H1 (cell line): ENCODE results near the gene RGS4. TPM values are rescaled to one million over a fixed set of nuclear protein-coding genes. Genes with fewer than 3 reads are reported as not detected.

Experiments
- CTCF ChIA-PET: fragments of 300-600 bp; sonication (Branson Sonifier 250); formaldehyde crosslinking; loops from one replicate; lab custom pipeline; 2021; ENCODE audit not compliant: partially characterized antibody; lab: Charles Lee
- POLR2A ChIA-PET: fragments of 300-600 bp; sonication (Branson Sonifier 250); formaldehyde crosslinking; loops from one replicate; lab custom pipeline; 2021; ENCODE audit warnings: inconsistent platforms; ENCODE audit not compliant: partially characterized antibody; lab: Charles Lee
- DNase-seq, 2 experiments: peaks; one replicate each; pipeline versions ENCODE4 v3.0.0 to v3.0.0-alpha.2; 2010 to 2022; ENCODE audit warnings: low spot score in 2 of 2, low read depth in 1 of 2, mixed read lengths in 1 of 2
- FAIRE-seq: peaks from 2 replicates; lab custom pipeline; 2011; peaks lifted over from hg19 to GRCh38; lab: Jason Lieb, UNC
- H2AFZ ChIP-seq: 2 replicates; pipeline ENCODE4 v1.8.1; 2012; ENCODE audit warnings: low read length, inconsistent platforms
- H2AK5ac ChIP-seq: 2 replicates; pipeline ENCODE4 v1.6.1; 2013; ENCODE audit warnings: low read depth, low read length
- H2BK120ac ChIP-seq: replicated peaks from 2 replicates; pipeline ENCODE3; 2013; ENCODE audit warnings: low read depth, low read length, inconsistent platforms
- H2BK12ac ChIP-seq: 2 replicates; pipeline ENCODE4 v1.6.1; 2013; ENCODE audit warnings: low read depth, low read length
- H2BK15ac ChIP-seq: 2 replicates; pipeline ENCODE4 v1.6.1; 2013; ENCODE audit warnings: low read length
- H2BK20ac ChIP-seq: 2 replicates; pipeline ENCODE4 v1.6.1; 2013; ENCODE audit warnings: low read length
- H2BK5ac ChIP-seq: 2 replicates; pipeline ENCODE4 v1.6.1; 2013; ENCODE audit warnings: low read depth, low read length
- H3K14ac ChIP-seq: 2 replicates; pipeline ENCODE4 v1.6.1; 2013; ENCODE audit warnings: inconsistent platforms; ENCODE audit not compliant: insufficient read length
- H3K18ac ChIP-seq: 2 replicates; pipeline ENCODE4 v1.6.1; 2013; ENCODE audit warnings: low read length; ENCODE audit errors: extremely low read depth
- H3K23ac ChIP-seq: 2 replicates; pipeline ENCODE4 v1.6.1; 2013; ENCODE audit warnings: inconsistent platforms; ENCODE audit not compliant: insufficient read length
- H3K23me2 ChIP-seq: 2 replicates; pipeline ENCODE4 v1.6.1; 2013; ENCODE audit warnings: low read depth, low read length
- H3K27ac ChIP-seq: 2 replicates; pipeline ENCODE4 v1.6.1; 2011; ENCODE audit warnings: low read depth, low read length, inconsistent platforms
- H3K27me3 ChIP-seq, 4 experiments: replicated peaks in 1 of 4; 1 replicate in 1 of 4; 2 replicates in 3 of 4; pipeline versions ENCODE4 v1.6.1 to v1.8.1; 2011 to 2013; ENCODE audit warnings: low read length in 3 of 4, mild to moderate bottlenecking in 3 of 4, inconsistent platforms in 2 of 4, mixed read lengths in 2 of 4, moderate library complexity in 1 of 4; ENCODE audit not compliant: control insufficient read depth in 3 of 4, insufficient read depth in 3 of 4; ENCODE audit errors: extremely low read depth in 1 of 4
- H3K36me3 ChIP-seq, 4 experiments: 2 replicates each; pipeline versions ENCODE4 v1.6.1 to v1.8.1; 2011 to 2013; ENCODE audit warnings: mild to moderate bottlenecking in 4 of 4, low read length in 3 of 4, moderate library complexity in 2 of 4, control low read depth in 1 of 4, inconsistent platforms in 1 of 4; ENCODE audit not compliant: insufficient read depth in 4 of 4, control insufficient read depth in 2 of 4
- H3K4ac ChIP-seq: replicated peaks from 2 replicates; pipeline ENCODE3; 2013; ENCODE audit warnings: low read length, low read depth, mixed read lengths, inconsistent platforms; ENCODE audit not compliant: insufficient read length
- H3K4me1 ChIP-seq, 4 experiments: replicated peaks in 1 of 4; 1 replicate in 1 of 4; 2 replicates in 3 of 4; pipeline versions ENCODE4 v1.6.1 to v1.8.1; 2011 to 2013; ENCODE audit warnings: low read length in 3 of 4, inconsistent platforms in 2 of 4, mixed read lengths in 1 of 4; ENCODE audit not compliant: insufficient read depth in 4 of 4, control insufficient read depth in 3 of 4
- H3K4me2 ChIP-seq, 2 experiments: 2 replicates each; pipeline versions ENCODE4 v1.6.1 to v1.8.1; 2011 to 2013; ENCODE audit warnings: low read depth in 2 of 2, low read length in 2 of 2, control low read depth in 1 of 2, inconsistent platforms in 1 of 2, mild to moderate bottlenecking in 1 of 2; ENCODE audit not compliant: insufficient read depth in 1 of 2
- H3K4me3 ChIP-seq, 4 experiments: fragments of 200-600, 300-600 bp in 1 of 4; sonication (generic), shearing (Covaris generic), sonication (Bioruptor Twin) in 1 of 4; 2 replicates each; pipeline versions ENCODE4 v1.5.1 to v1.8.1; 2011 to 2016; ENCODE audit warnings: low read length in 4 of 4, low read depth in 3 of 4, control low read depth in 2 of 4, inconsistent platforms in 2 of 4, mild to moderate bottlenecking in 2 of 4, mixed read lengths in 1 of 4, moderate library complexity in 1 of 4; ENCODE audit not compliant: insufficient read depth in 2 of 4; ENCODE audit errors: extremely low read depth in 1 of 4
- H3K56ac ChIP-seq: replicated peaks from 2 replicates; pipeline ENCODE3; 2013; ENCODE audit warnings: low read depth, mild to moderate bottlenecking, mixed read lengths, low read length, inconsistent platforms; ENCODE audit not compliant: insufficient read length
- H3K79me1 ChIP-seq: 2 replicates; pipeline ENCODE4 v1.6.1; 2013; ENCODE audit warnings: low read depth, low read length, control low read depth
- H3K79me2 ChIP-seq, 2 experiments: 2 replicates each; pipeline versions ENCODE4 v1.6.1 to v1.8.1; 2012 to 2013; ENCODE audit warnings: low read length in 2 of 2, mild to moderate bottlenecking in 2 of 2, inconsistent platforms in 1 of 2; ENCODE audit not compliant: insufficient read depth in 2 of 2, control insufficient read depth in 1 of 2
- H3K9ac ChIP-seq, 4 experiments: replicated peaks in 1 of 4; 1 replicate in 1 of 4; 2 replicates in 3 of 4; pipeline versions ENCODE4 v1.6.1 to v1.8.1; 2011 to 2013; ENCODE audit warnings: low read depth in 3 of 4, low read length in 3 of 4, control low read depth in 2 of 4, mild to moderate bottlenecking in 2 of 4, moderate library complexity in 2 of 4, inconsistent platforms in 1 of 4; ENCODE audit errors: extremely low read depth in 1 of 4
- H3K9me3 ChIP-seq, 2 experiments: 2 replicates each; pipeline versions ENCODE4 v1.6.1 to v1.8.1; 2012 to 2013; ENCODE audit warnings: mild to moderate bottlenecking in 2 of 2, moderate library complexity in 2 of 2, control low read depth in 1 of 2, inconsistent platforms in 1 of 2, low read depth in 1 of 2, low read length in 1 of 2, mixed read lengths in 1 of 2; ENCODE audit not compliant: insufficient read depth in 2 of 2
- H4K20me1 ChIP-seq, 2 experiments: replicated peaks in 1 of 2; 2 replicates each; pipeline versions ENCODE3 to v1.8.1; 2011 to 2013; ENCODE audit warnings: inconsistent platforms in 2 of 2, low read length in 2 of 2, mild to moderate bottlenecking in 1 of 2; ENCODE audit not compliant: insufficient read depth in 2 of 2, control insufficient read depth in 1 of 2
- H4K5ac ChIP-seq: 2 replicates; pipeline ENCODE4 v1.6.1; 2013; ENCODE audit warnings: low read length, low read depth, mixed read lengths, inconsistent platforms; ENCODE audit not compliant: insufficient read length
- H4K8ac ChIP-seq: 2 replicates; pipeline ENCODE4 v1.8.0; 2013; ENCODE audit warnings: mild to moderate bottlenecking, moderate library complexity, low read length, inconsistent platforms; ENCODE audit not compliant: insufficient read depth; ENCODE audit errors: extremely low read depth
- H4K91ac ChIP-seq: replicated peaks from 2 replicates; pipeline ENCODE3; 2013; ENCODE audit warnings: low read length, mixed read lengths, inconsistent platforms; ENCODE audit not compliant: insufficient read length
- CHD2 ChIP-seq: IDR thresholded peaks from 2 replicates; pipeline ENCODE4 v1.6.1; 2012; ENCODE audit warnings: low read length, improper control_type of control experiment
- EGR1 ChIP-seq: IDR thresholded peaks from 2 replicates; pipeline ENCODE4 v1.6.1; 2011; ENCODE audit warnings: low read depth, low read length, borderline replicate concordance
- HDAC2 ChIP-seq, 2 experiments: fragments of 300-600 bp in 1 of 2; sonication (generic) in 1 of 2; IDR thresholded peaks; 2 replicates each; pipeline ENCODE4 v1.6.1; 2011 to 2012; ENCODE audit warnings: low read depth in 2 of 2, low read length in 2 of 2, mild to moderate bottlenecking in 2 of 2, moderate library complexity in 2 of 2, borderline replicate concordance in 1 of 2, inconsistent platforms in 1 of 2
- JUND ChIP-seq: IDR thresholded peaks from 2 replicates; pipeline ENCODE4 v1.6.1; 2011; ENCODE audit warnings: mild to moderate bottlenecking, improper control_type of control experiment, low read length
- MAFK ChIP-seq: IDR thresholded peaks from 2 replicates; pipeline ENCODE4 v1.6.1; 2012; ENCODE audit warnings: low read depth, mild to moderate bottlenecking, improper control_type of control experiment, low read length
- NRF1 ChIP-seq: IDR thresholded peaks from 2 replicates; pipeline ENCODE4 v1.6.1; 2011; ENCODE audit warnings: mild to moderate bottlenecking, low read depth, low read length, improper control_type of control experiment
- PHF8 ChIP-seq: fragments of 200-600 bp; sonication (generic); conservative IDR thresholded peaks from 2 replicates; pipeline ENCODE4 v1.7.1; 2012; ENCODE audit warnings: low read depth, mild to moderate bottlenecking, inconsistent platforms, low read length, moderate library complexity
- POU5F1 ChIP-seq: IDR thresholded peaks from 2 replicates; pipeline ENCODE4 v1.6.1; 2011; ENCODE audit warnings: low read depth, mild to moderate bottlenecking, low read length, moderate library complexity
- RAD21 ChIP-seq, 2 experiments: IDR thresholded peaks in 1 of 2; conservative IDR thresholded peaks in 1 of 2; 2 replicates each; pipeline ENCODE4 v1.6.1; 2011; ENCODE audit warnings: low read depth in 2 of 2, low read length in 2 of 2, improper control_type of control experiment in 1 of 2, inconsistent platforms in 1 of 2, mild to moderate bottlenecking in 1 of 2, moderate library complexity in 1 of 2
- RNF2 ChIP-seq: fragments of 200-900, 300-1000 bp; sonication (generic); IDR thresholded peaks from 2 replicates; pipeline ENCODE4 v1.7.1; 2016; ENCODE audit warnings: borderline replicate concordance, low read depth, mild to moderate bottlenecking, antibody characterized with exemption, low read length; ENCODE audit not compliant: poor library complexity, severe bottlenecking; ENCODE audit errors: missing control alignments
- SAP30 ChIP-seq: fragments of 300-600 bp; sonication (generic); IDR thresholded peaks from 2 replicates; pipeline ENCODE4 v1.7.1; 2012; ENCODE audit warnings: low read length, moderate library complexity, mild to moderate bottlenecking, inconsistent platforms; ENCODE audit not compliant: insufficient read depth, insufficient replicate concordance
- SIX5 ChIP-seq: IDR thresholded peaks from 2 replicates; pipeline ENCODE4 v1.6.1; 2011; ENCODE audit warnings: mild to moderate bottlenecking, low read depth, low read length
- SP4 ChIP-seq: IDR thresholded peaks from 2 replicates; pipeline ENCODE4 v1.6.1; 2012; ENCODE audit warnings: low read length, inconsistent platforms
- TAF7 ChIP-seq: optimal IDR thresholded peaks from 2 replicates; pipeline ENCODE3; 2011; ENCODE audit warnings: low read depth, mild to moderate bottlenecking, inconsistent platforms, low read length, moderate library complexity, borderline replicate concordance
- WGBS, 2 experiments: shearing (Covaris generic) in 1 of 2; methylation state at CpG; one replicate each; pipeline versions ENCODE4 v1.1.6 to v1.1.7; 2013 to 2015; ENCODE audit warnings: low lambda C conversion rate in 2 of 2, mixed read lengths in 2 of 2, inconsistent platforms in 1 of 2, low coverage in 1 of 2, missing lambda C conversion rate in 1 of 2; ENCODE audit not compliant: insufficient replicate concordance in 2 of 2, insufficient coverage in 1 of 2, insufficient read length in 1 of 2; ENCODE audit errors: extremely low coverage in 1 of 2, missing lambda C conversion rate in 1 of 2; 5-methylcytosine and 5-hydroxymethylcytosine counted together
- polyA plus RNA-seq, 7 experiments: library from polyadenylated mRNA; depleted of rRNA in 3 of 7; stranded (reverse) in 5 of 7; unstranded in 2 of 7; fragments of >200 nt in 5 of 7; fragments of 200-250 nt in 2 of 7; gene quantifications; 1 replicate in 5 of 7; 2 replicates in 1 of 7; 4 replicates in 1 of 7; pipeline versions ENCODE4 v1.2.1 to v1.2.3, GENCODE V29; 2011 to 2013; ENCODE audit warnings: missing spikeins in 2 of 7, mixed read lengths in 2 of 7
- total RNA-seq: library from RNA; stranded (reverse); fragmentation: NEBNext Ultra II Directional; extraction: Animal tissue kit (Norgen Biotek cat#: 25700); gene quantifications from 2 replicates; pipeline ENCODE4 v1.2.1, GENCODE V29; 2021

Gene RGS4
- total and polyA plus RNA-seq, 2 of the 8 experiments (the other 6 are each of a cell fraction or from before 2014, with no cell fraction given) = 0.26 to 0.74 TPM

GRCh38 chr1:163093169-163093568 lies 24.0 kb downstream of the RGS4 start:
- Histone ChIP-seq H4K8ac (no peak overlapping the region), H3K23me2 (no peaks in the 10 kb centered on the region), H3K9ac (no peak overlapping the region), H2BK5ac (no peak overlapping the region), H2BK120ac (no peak overlapping the region), H4K91ac (no peak overlapping the region), H3K36me3 (no peaks in the 10 kb centered on the region), H3K4me2 (no peak overlapping the region), H2AK5ac (no peak overlapping the region), H3K27ac (no peak overlapping the region), H2AFZ (peak overlapping the region; percentile 53; the same call in 1 of the 2 replicates), H3K4me1 (no peaks in the 10 kb centered on the region; a peak in 1 of 7 replicates), H3K4ac (no peak overlapping the region), H3K79me2 (no peaks in the 10 kb centered on the region), H4K20me1 (no peaks in the 10 kb centered on the region), H3K27me3 (no peaks in the 10 kb centered on the region), H3K23ac (no peak overlapping the region), H3K18ac (no peak overlapping the region), H3K9me3 (no peaks in the 10 kb centered on the region), H2BK15ac (no peak overlapping the region), H4K5ac (no peak overlapping the region), H2BK20ac (no peak overlapping the region), H3K79me1 (no peaks in the 10 kb centered on the region), H3K56ac (no peak overlapping the region), H3K4me3 (no peak overlapping the region), H2BK12ac (no peak overlapping the region), H3K14ac (no peak overlapping the region)
- DNase-seq = no peak
- FAIRE-seq = no peak
- ChIA-PET CTCF (interaction anchor here (1.2 to 1.7 kb wide), 2 partner anchors 21 to 214 kb away, joined by 3 to 7 read pairs; no protein-coding TSS in a partner anchor), POLR2A (no interaction called here)
- 96% methylated on average over 4 of the region's 4 CpGs; no CpG with 5 or more reads in 1 of the 2 experiments for WGBS, 2 experiments
- TF ChIP-seq MAFK (no peak), HDAC2 (IDR thresholded peaks at IDR 0.05; ENCODE audit: borderline replicate concordance in 1 of 2, low read depth in 2 of 2, low read length in 2 of 2) (no peak), NRF1 (no peak), RNF2 (no peak), CHD2 (no peak), EGR1 (no peak), JUND (no peak), SAP30 (no peak), PHF8 (no peak), POU5F1 (no peak), RAD21 (IDR thresholded peaks at IDR 0.05 in 1 of 2, conservative IDR thresholded peaks at IDR 0.05 in 1 of 2; ENCODE audit: low read depth in 2 of 2, low read length in 2 of 2) (no peak), SP4 (no peak), SIX5 (no peak), TAF7 (no peak)
